Measurements from ENCODE around the gene FAM98B. TPM values are rescaled to one million over a fixed set of nuclear protein-coding genes. Genes with fewer than 3 reads are reported as not detected.

Gene FAM98B
- total and polyA plus RNA-seq, 2 of the 8 experiments (the other 6 are each of a cell fraction or from before 2014, with no cell fraction given), result 5.9 to 48.4 TPM

DNA sequence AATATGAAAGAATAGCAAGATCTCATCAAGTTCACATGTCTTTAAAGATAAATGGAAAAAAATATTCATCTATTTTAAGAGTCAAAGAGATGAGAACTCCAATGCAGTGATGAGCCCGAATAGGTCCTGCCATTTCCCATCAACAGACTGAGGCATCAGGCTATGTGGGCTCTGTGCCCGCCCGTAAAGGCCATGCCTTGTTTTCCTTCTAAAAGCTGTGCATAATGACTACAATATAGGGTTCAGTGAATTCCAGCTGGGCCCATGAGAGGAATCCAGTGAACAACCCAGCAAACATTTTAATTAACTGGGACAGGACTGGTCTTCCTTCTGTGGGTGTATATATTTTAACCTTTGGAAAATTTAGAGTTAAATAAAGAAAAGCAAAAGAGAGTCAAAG is 66.1 kb downstream of the FAM98B start (continued):
- TF ChIP-seq EP300 (IDR thresholded peaks at IDR 0.05; ENCODE audit: borderline replicate concordance in 1 of 2, low read depth in 2 of 2, low read length in 2 of 2) (no peak), TAF7 (optimal IDR thresholded peaks at IDR 0.05; ENCODE audit: borderline replicate concordance, low read depth, low read length) (no peak)
